Nephron progenitor cell (in vitro differentiated cells): Measurements from ENCODE around the gene RNF20.

ENCODE experiments used
- DNase-seq: peaks from one replicate; pipeline ENCODE4 v3.0.0; 2021
- H3K27ac Mint-ChIP-seq: 2 replicates; pipeline ENCODE4 v1.8.0; 2021; ENCODE audit warnings: mild to moderate bottlenecking, moderate library complexity, mixed read lengths
- H3K27me3 Mint-ChIP-seq: 2 replicates; pipeline ENCODE4 v1.8.0; 2021; ENCODE audit warnings: mild to moderate bottlenecking, low read depth, mixed read lengths; ENCODE audit not compliant: poor library complexity
- H3K36me3 Mint-ChIP-seq: 2 replicates; pipeline ENCODE4 v1.8.0; 2021; ENCODE audit warnings: low read depth, mixed read lengths
- H3K4me1 Mint-ChIP-seq: 2 replicates; pipeline ENCODE4 v1.8.0; 2021; ENCODE audit warnings: mixed read lengths
- H3K4me3 Mint-ChIP-seq: 2 replicates; pipeline ENCODE4 v1.8.0; 2021; ENCODE audit warnings: mild to moderate bottlenecking, moderate library complexity, mixed read lengths
- H3K9me3 Mint-ChIP-seq: 2 replicates; pipeline ENCODE4 v1.8.0; 2021; ENCODE audit warnings: mild to moderate bottlenecking, moderate library complexity, mixed read lengths
- CTCF ChIP-seq: fragments of 200-600 bp; sonication (generic); IDR thresholded peaks from 2 replicates; pipeline ENCODE4 v1.5.0; 2021; ENCODE audit warnings: antibody characterized with exemption

RNF20 gene

DNA sequence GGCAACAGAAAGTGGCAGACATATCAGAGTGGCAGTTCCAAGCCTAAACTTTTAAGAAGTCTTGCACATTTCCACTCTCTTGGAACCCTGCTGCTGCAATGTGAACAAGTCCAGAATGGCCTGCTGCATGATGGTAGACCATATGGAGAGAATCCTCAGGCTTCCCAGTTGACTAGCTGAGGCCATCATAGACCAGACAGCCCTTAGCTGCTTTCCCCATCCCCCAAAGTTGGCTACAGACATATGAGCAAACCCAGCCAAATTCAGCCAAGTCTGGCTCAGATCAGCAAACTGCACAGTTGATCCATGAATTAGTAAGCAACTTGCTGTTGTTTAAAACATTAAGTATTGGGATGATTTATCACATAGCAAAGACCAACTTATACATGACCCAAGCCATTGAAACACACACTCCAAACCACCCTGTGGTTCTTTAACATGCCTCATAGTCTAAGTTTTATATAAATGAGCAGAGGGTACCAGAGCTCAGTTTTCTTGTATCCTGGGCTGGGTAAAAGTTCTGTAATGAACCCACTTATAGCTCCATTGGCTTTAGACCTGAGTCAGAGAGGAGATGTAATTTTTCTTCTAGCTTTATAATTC lies 41.2 kb downstream of the RNF20 start:
- Mint-ChIP-seq H3K36me3 (no peaks in the 10 kb centered on the region), H3K27ac (no peak overlapping the region), H3K27me3 (peaks cover 2% of the 10 kb centered on the region), H3K4me1 (peaks cover 9% of the 10 kb centered on the region), H3K9me3 (no peaks in the 10 kb centered on the region), H3K4me3 (no peak overlapping the region)
- no peak for TF ChIP-seq CTCF
- no peak for DNase-seq

DNA sequence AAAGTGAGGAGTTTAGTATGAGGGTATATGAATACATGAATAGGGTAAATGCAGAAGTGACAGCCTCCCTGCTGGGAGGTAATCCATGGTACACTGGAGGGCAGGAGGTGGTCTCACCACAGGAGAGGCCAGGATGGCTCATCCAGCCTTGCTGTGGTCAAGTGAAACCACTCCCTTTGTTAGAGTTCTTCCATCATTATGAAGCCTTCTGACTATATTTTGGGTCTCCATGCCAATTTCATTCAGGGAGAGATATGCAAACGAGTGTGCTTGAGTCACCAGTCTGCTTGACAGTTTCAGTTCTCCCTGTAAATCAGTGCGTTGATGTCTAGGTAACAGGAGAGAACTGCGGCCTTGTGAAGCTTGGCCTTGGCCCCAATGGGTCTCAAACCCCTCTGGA lies 44.7 kb downstream of the RNF20 start:
- Mint-ChIP-seq H3K36me3 (no peaks in the 10 kb centered on the region), H3K27ac (no peak overlapping the region), H3K4me1 (no peaks in the 10 kb centered on the region), H3K27me3 (peaks cover 4% of the 10 kb centered on the region), H3K4me3 (no peak overlapping the region), H3K9me3 (no peaks in the 10 kb centered on the region)
- DNase-seq, result no peak
- TF ChIP-seq CTCF, result no peak

GRCh38 chr9:101579711-101580545 lies 46.3 kb downstream of the RNF20 start:
- no peaks in the 10 kb centered on the region for H3K9me3 Mint-ChIP-seq
- no peaks in the 10 kb centered on the region for H3K4me1 Mint-ChIP-seq
- no peak for TF ChIP-seq CTCF
- peaks cover 4% of the 10 kb centered on the region for H3K27me3 Mint-ChIP-seq
- no peak for DNase-seq
- no peaks in the 10 kb centered on the region for H3K36me3 Mint-ChIP-seq
- H3K27ac Mint-ChIP-seq, result no peak overlapping the region
- no peak overlapping the region for H3K4me3 Mint-ChIP-seq

- Mint-ChIP-seq H3K27ac (no peak overlapping the region), H3K4me1 (no peaks in the 10 kb centered on the region), H3K9me3 (no peaks in the 10 kb centered on the region), H3K36me3 (no peaks in the 10 kb centered on the region), H3K4me3 (no peak overlapping the region), H3K27me3 (peaks cover 4% of the 10 kb centered on the region)
- TF ChIP-seq CTCF, result no peak
- DNase-seq, result no peak
Measured at GRCh38 chr9:101582553-101582952, 48.9 kb downstream of the RNF20 start.

GRCh38 chr9:101585740-101586139 lies 52.1 kb downstream of the RNF20 start:
- no peak for TF ChIP-seq CTCF
- no peak for DNase-seq
- H3K4me3 Mint-ChIP-seq, result no peak overlapping the region
- no peaks in the 10 kb centered on the region for H3K36me3 Mint-ChIP-seq
- no peak overlapping the region for H3K27ac Mint-ChIP-seq
- H3K27me3 Mint-ChIP-seq, result peaks cover 4% of the 10 kb centered on the region
- no peaks in the 10 kb centered on the region for H3K9me3 Mint-ChIP-seq
- no peaks in the 10 kb centered on the region for H3K4me1 Mint-ChIP-seq

DNA sequence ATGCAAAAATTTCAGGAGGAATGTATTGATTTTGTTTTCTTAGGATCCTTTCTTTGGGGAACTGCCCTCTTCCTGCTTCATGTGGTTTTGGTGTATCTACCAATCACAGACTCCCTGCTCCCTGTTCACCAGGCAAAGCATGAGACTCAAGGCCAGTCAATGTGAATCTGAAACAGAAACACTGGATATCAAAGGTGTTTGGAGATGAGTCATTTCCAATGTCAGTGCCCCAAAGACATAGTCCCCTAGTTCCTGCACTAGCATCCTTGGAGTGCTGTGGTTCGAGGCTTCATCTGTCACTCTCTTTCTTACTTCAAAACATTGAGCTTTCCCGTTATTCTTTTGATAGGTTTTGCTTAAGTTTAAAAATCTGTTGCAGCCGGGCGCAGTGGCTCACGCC lies 53.0 kb downstream of the RNF20 start:
- Mint-ChIP-seq H3K36me3 (no peaks in the 10 kb centered on the region), H3K27ac (no peak overlapping the region), H3K4me1 (no peaks in the 10 kb centered on the region), H3K4me3 (no peak overlapping the region), H3K27me3 (no peaks in the 10 kb centered on the region), H3K9me3 (no peaks in the 10 kb centered on the region)
- no peak for DNase-seq
- TF ChIP-seq CTCF, result no peak
